Left hindlimb (tissue), 1 donor: Measurements from ENCODE around the gene PEAK3.
"Not testable (repeated sequence)": the region's sequence is repeated elsewhere in the genome, so short reads cannot be mapped to it uniquely, and the experiment has no call there.

ENCODE experiments used
- DNase-seq: peaks from one replicate; pipeline ENCODE4 v3.0.0-alpha.2; 2018

The PEAK3 gene

GRCh38 chr19:2288338-2288817, 6.4 kb upstream of the PEAK3 start:
- DNase-seq, result no peak

GRCh38 chr19:2287585-2288337, 5.8 kb upstream of the PEAK3 start:
- DNase-seq, result no peak

GRCh38 chr19:2286402-2287140, 4.6 kb upstream of the PEAK3 start:
- DNase-seq, result no peak

- DNase-seq, result no peak
These were observed 2.0 kb upstream of the PEAK3 start for GRCh38 chr19:2283835-2284507.

- DNase-seq, result no peak
These were observed 875 bp upstream of the PEAK3 start for GRCh38 chr19:2282862-2283237.

DNA sequence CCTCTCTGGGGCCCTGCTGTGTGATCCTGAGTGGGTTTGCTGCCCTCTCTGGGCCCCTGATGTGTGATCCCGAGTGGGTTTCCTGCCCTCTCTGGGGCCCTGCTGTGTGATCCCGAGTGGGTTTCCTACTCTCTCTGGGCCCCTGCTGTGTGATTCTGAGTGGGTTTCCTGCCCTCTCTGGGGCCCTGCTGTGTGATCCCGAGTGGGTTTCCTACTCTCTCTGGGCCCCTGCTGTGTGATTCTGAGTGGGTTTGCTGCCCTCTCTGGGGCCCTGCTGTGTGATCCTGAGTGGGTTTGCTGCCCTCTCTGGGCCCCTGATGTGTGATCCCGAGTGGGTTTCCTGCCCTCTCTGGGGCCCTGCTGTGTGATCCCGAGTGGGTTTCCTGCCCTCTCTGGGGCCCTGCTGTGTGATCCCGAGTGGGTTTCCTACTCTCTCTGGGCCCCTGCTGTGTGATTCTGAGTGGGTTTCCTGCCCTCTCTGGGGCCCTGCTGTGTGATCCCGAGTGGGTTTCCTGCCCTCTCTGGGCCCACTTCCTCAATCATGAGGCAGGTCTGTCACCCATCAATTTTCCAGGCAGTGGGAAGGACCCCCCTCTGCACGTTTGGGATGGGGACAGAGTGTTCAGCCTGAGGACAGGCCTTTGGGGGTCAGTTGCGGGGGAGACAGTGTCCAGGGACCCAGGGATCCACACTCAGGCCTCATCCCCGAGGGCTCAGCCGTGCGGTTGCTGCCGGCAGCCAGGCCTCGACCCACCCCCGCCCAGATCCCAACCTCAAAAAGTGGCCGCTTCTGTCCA, 512 bp downstream of the PEAK3 start:
- not testable (repeated sequence) for DNase-seq

DNA sequence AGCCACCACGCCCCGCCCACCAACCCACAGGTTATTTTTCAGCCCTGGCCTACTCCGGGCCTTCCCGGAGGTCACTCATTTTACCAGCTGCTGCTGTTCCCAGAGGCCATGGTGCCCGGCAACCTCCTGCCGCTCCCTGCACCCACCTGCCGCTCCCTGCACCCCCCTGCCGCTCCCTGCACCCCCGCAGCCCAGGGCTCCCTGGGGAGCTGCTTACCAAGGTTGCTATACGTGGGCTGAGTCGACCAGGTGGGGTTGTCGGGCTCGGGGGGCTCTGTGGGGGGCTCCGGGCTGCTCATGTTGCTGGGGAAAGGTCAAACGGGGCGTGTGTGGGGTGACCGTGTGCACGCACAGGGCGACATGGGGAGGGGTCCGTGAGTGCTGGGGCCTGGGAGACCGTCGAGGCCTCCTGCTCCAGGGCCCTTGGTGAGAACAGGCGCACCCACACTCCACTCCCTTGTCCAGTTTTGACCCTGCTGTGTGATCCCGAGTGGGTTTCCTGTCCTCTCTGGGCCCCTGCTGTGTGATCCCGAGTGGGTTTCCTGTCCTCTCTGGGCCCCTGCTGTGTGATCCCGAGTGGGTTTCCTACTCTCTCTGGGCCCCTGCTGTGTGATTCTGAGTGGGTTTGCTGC, 1.2 kb downstream of the PEAK3 start:
- no peak for DNase-seq

DNA sequence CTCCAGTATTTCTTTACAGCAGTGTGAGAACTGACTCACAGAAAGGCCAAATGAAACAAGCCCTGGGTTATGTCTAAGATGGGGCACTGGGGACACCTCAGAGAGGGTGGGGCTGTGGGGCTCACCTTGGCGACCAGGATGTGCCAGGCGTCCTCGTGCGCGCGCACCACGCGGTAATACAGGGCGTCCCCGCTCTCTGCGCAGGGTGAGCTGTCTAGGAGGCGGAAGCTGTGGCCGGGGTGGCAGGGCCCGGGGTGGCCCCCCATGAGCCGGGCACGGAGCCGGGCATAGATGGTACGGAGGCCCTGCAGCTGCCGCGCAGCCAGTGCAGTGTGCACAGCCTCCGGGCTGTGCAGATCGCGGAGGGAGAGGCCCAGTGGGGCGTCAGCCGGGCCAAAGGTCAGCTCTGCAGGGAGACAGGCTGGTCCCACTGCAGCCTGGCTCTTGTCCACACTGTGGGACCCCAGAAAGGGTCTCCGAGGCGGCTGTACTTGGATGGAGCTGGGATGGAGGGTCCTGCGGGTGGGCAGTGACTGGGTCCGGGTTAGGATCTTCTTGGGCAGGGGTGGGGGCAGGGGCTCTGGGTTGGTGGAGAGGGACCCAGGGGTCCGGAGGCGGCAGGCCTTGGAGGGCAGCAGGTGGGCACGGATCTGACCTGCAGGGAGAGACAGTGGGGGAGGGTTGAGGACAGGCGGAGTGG, 3.4 kb downstream of the PEAK3 start:
- DNase-seq, result no peak

DNA sequence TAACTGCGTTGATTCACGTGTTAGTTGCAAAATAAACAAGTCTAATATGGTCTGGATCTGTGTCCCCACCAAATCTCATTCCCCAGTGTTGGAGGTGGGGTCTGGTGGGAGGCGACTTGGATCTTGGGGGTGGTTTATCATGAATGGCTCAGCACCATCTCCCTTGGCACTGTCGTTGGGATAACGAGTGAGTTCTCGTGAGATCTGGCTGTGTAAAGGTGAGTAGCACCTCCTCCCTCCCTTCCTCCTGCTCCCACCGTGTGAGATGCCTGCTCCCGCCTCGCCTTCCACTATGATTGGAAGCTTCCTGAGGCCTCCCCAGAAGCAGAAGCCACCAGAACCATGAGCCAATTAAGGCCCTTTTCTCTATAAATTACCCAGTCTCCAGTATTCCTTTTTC, 4.8 kb downstream of the PEAK3 start:
- no peak for DNase-seq

DNA sequence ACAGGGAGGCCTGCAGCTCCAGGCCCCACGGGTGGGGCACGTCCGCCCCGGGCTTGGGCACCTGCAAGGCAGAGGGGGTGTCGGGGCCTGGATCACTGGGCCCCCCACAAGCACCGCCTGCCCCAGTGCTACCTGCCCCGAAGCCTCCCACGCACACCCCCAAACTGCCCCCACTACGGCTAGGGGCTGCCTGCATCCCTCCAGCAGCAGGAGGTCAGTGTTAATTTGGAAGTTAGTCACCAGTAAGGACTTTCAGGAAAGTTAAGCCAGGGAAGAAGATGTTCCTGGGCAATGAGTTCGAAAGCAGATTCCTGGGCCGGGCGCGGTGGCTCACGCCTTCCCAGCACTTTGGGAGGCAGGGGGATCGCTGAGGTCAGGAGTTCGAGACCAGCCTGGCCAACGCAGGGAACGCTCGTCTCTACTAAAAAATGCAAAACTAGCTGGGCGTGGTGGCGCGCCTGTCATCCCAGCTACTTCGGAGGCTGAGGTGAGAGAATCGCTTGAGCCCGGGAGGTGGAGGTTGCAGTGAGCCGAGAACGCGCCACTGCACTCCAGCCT, 5.5 kb downstream of the PEAK3 start:
- DNase-seq, result no peak

GRCh38 chr19:2275588-2276428, 6.2 kb downstream of the PEAK3 start:
- DNase-seq, result no peak

GRCh38 chr19:2274931-2275535, 6.9 kb downstream of the PEAK3 start:
- DNase-seq, result peak; percentile 73

GRCh38 chr19:2274185-2274711, 7.7 kb downstream of the PEAK3 start:
- DNase-seq, result no peak

DNA sequence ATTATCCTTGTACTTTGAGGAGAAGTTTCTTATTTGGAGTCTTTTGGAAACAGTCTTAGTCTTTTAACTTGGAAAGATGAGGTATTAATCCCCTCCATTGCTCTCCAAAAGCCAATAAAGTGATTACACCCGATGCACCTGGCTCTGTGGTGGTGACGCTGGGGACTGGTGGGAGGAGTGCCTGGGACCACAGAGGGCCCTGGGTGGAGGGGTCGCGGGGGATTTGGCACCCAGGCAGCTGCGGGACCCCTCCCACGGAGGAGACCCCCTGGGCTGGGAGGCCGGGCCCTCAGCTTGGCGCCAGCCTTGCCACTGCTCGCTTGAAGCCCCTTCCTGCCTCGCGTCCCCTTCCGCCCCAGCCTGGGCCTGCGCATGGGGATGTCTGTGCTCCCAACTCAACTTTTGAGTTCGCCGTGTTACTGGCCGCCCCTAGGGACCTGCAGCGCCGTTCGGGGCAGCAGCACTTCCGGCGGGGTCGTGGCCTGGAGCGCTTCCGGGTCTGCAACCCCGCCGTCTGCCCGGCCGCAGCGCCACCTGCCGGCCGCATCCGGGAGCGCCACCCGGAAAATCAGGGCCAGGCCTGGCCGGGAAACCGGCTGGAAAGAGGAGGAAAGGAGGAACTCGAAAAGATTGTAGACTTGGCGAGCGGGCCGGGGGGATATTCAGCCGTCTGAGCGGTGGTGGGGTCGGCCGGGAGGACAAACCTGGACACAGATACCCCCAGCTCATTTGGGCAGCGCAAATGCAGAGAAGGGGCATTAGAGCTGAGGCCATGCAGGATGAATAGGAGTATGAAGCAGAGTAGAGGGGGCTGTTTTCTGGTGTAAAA, 8.4 kb downstream of the PEAK3 start:
- peak; percentile 87 for DNase-seq

DNA sequence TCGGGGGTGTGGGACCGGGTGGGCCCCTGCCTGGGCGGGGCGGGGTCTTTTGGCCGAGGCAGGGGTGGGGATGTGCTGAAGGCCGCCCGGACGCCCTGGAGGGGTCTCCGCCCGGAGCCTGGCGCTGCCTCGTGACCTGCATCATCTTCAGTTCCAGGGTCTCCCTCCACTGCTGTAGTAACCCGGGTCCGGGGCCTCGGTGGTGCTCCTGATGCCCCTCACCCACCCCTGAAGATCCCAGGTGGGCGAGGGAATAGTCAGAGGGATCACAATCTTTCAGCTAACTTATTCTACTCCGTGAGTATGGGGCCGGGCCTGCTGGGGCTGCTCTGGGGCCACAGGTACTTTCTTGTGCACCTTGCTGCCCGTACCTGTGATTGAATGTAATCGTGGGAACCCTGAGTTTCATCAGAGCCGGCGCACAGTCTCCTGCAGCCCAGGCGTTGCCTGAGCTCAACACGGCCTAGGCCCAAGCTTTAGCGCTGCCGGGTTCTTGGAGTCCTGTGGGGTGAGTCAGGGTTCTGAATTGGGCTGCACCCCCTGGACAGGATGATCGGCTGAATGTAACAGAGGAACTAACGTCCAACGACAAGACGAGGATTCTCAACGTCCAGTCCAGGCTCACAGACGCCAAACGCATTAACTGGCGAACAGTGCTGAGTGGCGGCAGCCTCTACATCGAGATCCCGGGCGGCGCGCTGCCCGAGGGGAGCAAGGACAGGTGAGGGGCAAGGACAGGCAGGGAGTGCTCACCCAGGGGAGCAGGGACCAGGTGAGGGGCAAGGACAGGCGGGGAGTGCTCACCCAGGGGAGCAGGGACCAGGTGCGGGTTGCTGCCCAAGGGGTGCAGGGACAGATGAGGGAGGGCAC, 10.5 kb downstream of the PEAK3 start:
- no peak for DNase-seq

- peak; percentile 90 for DNase-seq
These were observed 11.3 kb downstream of the PEAK3 start for GRCh38 chr19:2270423-2271233.

DNA sequence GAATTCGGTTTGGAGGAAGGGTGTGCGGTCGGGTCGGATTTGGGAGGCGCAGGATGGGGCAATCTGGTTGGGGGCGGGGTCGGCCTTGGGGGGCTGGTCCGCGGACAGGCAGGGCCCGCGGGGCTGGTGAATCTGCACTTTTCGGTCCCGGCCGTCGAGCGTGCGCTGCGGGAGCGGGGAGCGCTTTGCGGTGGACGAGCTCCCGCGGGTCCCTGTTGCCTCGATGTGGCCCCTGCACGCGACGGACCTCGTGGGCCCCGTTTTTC, 11.9 kb downstream of the PEAK3 start:
- no peak for DNase-seq
